T-helper 22 cell (primary cell): ENCODE measurements around the gene RARRES1.

Experiments used
- DNase-seq: peaks from one replicate; pipeline ENCODE4 v3.0.0-alpha.2; 2020; ENCODE audit warnings: low read depth

The RARRES1 gene

DNA sequence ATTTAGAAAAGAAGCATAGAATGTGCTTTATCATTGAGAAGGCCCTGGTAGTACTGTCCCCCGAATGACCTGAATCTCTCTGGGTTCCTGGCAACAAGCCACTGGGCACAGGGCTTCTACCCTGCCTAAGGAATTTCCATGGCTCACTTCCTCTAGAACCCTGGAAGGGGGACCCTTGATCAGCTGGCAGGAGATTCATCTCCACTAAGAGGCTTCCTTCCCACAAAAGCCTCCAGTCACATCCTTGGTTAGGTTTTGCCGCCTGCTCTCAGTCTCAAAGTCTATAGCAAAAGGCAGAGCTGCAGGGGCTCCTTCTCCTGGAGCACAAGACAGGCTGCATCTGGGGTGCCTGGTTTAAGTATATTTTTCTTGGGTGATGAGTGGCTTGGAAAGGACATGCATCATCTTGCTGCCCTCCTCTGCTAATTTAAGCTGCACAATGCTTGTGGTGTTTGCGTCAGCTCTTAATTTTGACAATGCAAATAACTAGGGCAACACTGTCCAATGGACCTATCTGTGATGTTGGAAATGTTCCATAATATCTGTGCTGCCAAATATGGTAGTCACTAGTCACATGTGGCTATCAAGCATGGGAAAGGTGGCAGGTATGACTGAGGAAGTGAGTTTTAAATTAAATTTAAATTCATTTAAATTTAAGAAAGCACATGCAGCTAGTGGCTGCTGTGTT is 33.4 kb upstream of the RARRES1 start:
- no peak for DNase-seq

DNA sequence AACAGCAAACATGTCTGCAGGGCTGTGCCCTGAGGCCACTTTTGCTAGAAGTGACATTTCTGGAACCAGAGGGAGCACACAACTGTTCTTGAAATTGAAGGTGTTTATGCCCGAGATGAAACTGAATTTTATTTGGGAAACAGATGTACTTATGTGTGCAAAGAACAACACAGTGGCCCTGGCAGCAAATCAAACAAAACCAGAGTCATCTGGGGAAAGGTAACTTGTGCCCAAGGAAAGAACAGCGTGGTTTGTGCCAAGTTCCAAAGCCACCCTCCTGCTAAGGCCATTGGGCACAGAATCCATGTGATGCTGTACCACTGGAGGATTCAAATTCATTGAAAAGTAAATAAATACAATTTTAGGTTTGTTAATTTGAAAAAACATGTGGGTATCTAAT is 31.2 kb upstream of the RARRES1 start:
- no peak for DNase-seq

DNA sequence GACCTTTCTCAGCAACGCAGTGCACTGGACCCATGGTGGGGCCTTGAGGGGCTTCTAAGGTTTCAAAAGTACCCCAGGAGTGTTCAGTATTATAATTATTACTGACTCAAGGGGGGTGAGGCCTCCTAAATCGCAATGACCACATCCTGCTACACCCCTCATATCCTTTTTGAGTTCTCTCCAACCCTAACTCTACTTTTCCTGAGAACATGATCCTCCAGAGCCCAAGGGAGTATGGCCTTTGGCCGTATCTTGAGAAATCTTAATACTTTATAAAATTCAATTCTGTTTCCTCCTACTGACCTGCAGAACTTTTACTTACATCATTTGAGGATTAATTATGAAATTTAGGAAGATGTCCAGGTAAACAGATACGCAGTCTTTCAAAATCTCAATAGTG is 30.4 kb upstream of the RARRES1 start:
- no peak for DNase-seq

DNA sequence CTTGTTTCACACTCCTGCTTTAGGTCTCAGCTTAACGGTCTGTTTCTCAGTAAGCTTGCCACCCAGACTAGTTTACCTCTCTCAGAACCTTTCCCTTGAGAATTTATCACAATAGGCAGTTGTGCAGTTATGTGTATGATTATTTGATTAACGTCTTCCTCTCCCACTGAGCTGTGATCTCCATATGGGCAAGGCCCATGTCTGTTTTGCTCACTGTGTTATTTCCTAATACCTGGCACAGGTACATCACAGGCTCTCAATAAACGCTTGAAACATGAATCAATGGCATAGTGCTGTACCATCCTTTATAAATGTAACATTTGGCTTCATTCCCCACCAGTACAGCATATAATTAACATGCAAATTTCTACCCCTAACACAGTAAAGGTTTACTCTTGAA is 29.1 kb upstream of the RARRES1 start:
- DNase-seq, result no peak

DNA sequence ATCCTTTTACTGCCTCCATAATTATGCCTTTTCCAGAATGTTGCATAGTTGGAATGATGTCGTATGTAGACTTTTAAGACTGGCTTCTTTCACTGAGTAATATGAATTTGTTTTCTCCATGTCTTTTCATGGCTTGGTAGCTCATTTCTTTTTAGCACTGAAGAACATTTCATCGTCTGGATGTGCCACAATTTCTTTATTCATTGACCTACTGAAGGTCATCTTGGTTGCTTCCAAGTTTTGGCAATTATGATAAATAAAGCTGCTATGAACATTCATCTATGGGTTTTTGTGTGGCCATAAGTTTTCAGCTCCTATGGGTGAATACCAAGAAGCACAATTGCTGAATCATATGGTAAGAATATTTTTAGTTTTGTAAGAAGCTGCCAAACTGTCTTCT is 23.2 kb upstream of the RARRES1 start:
- DNase-seq, result no peak

DNA sequence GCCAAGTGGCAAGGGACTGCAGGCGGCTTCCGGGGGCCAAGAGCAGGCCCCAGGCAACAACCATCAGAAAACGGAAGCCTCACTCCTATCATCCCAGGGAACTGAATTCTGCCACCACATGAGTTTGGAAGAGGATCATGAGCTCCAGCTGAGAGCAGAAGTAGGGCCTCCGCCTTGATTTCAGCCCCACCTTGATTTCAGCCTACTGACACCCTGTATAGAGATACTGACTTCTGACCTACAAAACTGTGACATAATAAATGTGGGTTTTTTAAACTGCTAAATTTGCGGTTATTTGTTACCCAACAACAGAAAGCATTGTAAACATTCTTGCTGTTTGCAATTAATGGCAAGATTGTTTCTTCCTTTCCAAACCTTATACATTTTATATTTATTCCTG is 21.6 kb upstream of the RARRES1 start:
- DNase-seq, result no peak

DNA sequence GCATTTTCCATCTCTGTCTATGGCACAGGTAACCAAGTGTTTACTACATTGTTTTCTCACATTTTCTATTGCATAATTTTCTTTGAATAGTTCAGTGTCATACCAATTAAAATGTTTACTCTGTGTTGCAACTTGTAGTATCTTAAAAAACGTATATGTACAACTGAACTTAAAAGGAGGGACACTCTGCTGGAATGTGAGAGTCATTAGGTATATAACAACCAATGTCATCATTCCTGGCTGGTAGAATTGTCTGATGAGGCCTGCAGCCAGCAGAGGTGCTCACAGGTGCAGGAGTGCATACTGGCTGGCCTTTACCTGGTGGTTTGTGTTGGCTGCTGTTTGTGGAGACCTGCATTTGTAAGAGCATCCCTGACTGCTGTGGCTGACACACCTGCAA is 19.1 kb upstream of the RARRES1 start:
- no peak for DNase-seq

DNA sequence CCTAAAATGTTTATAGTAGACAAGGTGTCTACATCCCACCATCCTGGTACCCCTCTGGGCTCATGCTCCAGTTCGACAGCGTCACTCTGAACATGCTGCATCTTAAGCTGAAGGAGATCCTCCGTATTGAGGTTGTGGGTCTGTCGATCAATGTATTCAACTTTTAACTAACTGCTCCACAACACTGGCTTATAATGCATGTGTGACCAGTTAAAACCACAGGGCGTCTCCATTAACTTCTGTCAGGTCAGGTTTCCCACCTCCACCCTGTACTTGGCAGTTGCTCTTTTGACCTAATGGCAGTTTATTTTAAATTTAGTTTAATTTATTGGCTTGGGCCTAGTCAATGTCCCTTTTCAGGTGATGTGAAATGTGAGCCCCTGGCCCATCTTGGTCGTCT is 17.8 kb upstream of the RARRES1 start:
- DNase-seq, result no peak

DNA sequence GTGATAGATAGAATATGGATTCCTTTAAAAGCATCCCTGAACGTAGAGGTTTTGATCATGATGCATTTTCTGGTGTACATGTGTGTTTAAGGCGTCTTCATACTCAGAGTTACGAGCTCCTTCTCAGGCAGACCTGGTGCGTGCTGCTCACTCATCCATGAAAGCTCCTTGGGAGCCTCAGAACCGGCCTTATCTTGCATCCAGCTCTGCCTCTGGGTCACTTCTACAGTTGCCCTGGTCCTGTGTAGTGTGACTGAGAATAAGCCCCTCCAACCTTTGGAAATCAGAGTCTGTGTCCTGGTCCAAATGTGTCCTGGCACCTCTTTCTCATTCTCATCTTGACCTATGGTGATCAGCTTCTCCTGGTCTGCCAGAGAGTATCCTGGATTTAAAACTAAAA is 17.3 kb upstream of the RARRES1 start:
- DNase-seq, result no peak

DNA sequence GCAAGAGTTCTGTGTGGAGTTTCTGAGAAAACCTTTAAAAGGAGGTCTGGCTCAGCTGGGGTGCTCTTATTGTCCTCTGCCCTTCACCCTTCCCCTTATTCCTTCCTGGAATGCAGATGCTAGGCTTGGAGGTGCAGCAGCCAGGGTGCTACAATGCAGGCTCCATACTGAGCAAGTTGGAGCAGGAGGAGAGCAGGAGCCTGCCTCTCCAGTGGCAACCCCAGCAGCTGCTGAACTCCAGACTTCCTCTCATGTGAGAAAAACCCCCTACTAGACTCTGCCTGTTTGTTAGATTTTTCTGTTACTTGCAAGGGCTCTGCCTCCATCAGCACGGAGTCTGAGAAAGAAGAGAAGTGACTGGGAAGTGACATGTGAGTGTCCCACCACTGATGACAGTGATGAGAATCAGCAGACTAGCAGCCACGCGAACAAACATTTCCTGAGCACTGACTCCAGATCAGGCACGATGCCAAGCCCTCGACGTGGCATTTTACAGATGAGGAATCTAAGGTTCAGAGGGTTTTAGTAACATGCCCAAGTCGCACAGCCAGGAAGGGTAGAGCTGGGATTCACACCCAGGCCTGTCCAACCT is 16.1 kb upstream of the RARRES1 start:
- no peak for DNase-seq

DNA sequence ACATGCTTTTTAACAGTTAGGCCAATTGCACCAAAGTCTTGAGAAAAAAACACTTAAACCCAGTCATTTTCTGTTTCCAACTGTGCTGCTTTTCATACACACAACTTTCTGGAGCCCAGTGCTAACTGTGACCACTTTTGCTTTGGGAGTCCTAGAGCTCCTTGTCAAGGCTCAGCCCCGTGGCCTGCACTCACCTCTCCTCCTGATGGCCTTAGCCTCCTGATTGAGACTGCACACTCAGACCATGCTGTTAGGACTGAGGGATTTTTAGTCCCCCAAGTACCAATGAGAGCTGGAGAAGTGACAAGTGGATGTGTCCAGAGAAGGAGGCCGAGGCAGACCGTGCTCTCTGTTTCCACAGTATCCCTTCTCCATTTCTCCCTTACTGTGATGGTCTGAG is 15.2 kb upstream of the RARRES1 start:
- DNase-seq, result no peak

DNA sequence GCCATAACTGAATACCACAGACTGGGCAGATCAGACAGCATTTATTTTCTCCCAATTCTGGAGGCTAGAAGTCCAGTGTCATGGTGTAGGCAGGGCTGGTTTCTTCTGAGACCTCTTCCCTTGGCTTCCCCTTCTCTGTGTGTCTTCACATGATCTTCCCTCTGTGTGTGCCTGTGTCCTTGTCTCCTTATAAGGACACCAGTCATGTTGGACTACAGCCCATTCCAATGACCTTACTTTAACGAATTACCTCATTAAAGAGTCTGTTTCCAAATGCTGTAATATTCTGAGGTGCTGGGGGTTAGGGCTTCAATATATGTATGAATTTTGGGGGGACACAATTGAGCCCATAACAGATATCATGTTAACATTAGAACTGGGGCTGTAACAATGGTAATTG is 13.3 kb upstream of the RARRES1 start:
- DNase-seq, result no peak

DNA sequence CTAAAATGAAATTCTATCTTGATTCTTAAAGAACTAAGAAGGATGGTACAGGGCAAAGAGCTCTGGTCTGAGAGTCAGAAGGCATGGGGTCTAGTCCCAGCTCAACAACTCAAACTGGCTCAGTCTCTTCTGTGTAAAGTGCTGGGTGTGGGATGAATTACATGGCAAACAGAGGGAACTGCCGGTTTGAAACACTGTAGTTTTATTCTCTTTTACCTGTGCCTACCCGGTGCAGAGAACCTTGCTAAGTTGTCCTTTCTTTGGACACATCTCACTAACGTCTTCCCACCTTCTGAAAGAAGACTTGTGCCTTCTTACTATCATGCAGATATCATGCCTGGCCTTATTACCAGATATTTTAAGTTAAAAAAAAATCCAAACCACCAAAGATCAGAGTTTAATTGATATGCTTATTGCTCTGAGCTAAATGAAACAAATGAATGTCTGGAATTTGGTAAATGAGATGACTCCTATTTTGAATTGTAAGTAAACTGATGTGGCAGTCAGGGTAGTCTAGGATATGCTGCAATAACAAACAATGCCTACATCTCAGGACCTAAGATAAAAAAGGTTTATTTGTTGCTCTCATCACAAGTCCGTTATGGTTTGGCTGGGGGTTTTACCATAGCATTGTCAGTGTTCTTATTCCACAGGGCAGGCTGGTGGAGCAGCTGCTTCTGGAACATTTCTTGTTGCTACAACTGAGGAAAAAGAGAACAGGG is 12.5 kb upstream of the RARRES1 start:
- no peak for DNase-seq

DNA sequence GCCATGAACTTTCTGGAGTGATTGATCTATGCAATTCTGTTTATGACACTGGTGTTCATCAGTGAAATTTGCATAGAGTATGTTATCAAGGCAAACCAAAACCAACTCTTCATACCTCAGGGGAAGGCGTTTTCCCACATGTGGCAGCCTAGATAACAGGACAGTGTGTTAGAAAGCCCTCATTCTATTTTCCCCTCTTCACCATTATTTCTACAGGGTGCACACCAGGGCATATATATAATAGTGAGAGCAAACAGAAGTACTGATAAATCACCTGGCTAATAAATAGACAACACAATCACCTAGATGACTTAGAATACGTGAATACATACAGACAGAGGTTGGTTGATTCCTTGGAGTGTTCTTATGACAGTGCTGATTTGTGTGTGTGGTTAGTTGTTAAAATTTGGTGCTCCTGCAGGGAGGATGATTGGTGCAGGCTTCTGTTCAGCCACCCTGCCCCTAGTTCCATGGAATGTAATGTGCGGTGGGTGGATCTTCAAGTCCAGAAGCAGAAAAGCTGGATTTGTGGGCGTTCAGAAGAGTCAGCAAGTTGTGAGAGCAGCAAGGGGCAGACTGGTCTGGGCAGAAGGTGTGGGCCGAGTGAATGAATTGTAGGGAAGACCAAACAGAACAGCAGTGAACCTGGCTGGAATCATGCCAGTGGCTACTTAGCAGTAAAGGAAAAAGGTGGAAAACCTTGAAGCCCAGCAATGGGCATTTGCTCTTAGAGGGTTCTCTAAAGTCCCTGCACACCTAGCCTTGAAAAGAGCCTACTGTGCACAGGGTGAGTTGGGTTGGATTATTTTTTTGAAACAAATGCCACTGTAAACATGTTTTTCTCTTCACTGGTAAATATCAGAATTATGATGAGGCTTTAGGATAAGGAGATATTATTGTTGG is 11.7 kb upstream of the RARRES1 start:
- DNase-seq, result no peak

DNA sequence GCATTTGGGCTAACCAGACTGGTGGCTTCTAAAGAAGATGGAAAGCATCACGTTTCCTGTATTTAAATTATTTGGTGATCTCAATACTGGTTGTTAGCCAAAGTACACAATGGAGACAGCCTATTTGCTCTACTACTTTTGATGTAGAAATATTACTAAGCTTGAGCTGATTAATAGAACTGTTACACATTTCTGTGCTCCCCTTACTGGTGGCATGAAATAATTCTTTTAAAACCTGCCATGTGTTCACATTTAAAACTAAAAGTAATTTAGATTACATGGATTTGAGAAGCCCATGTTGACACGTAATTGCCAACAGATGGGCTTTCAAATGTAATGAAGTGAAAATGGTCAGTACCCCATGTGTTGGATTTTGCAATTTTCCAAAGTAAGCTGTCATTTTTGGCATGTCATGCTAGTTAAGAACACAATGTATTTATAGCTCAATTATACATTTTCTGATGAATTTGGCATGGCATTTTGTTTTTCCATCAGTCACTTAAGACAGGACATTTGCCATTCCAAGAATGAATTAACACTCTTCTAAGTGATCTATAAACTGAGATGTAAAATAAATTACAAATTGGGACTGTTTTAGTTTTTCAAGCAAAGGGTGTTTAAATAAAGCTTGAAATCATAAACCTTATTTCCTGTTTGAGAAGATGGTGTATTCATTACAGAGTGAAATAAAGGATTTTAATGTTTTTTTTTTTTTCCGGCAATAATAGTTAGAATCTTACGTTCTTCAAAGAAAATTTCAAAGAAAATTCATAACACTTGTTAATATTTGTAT is 10.8 kb upstream of the RARRES1 start:
- DNase-seq, result no peak

DNA sequence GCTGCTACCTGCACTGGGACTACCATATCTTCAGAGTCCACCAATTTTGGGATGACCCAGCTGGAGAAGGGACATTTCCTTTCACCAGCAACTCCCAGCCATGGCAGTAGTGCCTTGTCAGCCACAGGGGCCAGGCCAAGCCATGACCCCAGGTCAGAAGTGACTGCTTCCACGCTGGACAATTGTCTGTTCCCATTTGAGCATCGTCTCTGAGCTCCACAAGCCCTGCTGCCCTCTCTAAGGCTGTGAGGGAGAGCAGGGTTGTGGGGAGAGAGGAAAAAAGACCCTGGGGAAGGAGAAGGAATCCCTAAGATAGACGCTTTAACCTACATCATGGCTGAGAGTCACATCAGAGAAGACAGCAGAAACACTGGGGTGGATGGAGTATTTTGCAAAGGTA is 7.4 kb upstream of the RARRES1 start:
- no peak for DNase-seq

DNA sequence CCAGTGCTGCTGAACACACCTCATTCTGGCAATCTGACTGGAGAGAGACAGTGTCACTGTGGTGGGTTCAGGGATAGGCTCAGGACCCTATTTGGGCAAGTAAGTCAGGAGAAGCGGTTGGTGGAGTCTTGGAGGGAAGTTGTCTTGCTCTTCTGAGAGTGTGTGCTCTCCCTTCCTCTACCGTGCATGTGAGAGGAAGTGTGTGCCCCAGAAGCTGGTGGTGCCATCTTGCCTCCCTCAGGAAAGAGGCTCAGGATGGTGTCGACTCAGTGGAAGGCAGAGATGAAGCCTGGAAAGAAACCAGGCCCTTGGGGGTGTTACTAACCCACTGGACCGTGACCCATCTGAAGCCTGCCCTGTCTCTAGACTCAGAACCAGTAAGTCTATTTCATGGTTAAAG is 6.8 kb upstream of the RARRES1 start:
- DNase-seq, result no peak

DNA sequence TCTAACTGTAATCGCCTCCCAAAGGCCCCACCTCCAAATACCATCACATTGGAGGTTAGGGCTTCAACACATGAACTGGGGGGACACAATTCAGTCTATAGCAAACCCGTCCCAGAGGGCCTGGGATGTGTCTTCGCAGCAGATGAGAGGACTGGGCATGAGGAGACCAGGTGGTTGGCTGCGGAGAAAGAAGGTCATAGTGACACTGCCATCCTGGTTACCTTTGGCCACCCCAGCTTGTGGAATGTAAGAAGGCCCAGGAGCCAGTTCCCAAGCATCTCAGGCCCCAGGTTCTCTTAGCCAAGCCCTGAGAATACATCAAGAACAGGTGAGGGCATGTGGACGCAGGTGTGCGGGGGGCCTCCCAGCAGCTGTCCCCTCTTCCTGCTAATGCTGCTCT is 6.4 kb upstream of the RARRES1 start:
- DNase-seq, result no peak

DNA sequence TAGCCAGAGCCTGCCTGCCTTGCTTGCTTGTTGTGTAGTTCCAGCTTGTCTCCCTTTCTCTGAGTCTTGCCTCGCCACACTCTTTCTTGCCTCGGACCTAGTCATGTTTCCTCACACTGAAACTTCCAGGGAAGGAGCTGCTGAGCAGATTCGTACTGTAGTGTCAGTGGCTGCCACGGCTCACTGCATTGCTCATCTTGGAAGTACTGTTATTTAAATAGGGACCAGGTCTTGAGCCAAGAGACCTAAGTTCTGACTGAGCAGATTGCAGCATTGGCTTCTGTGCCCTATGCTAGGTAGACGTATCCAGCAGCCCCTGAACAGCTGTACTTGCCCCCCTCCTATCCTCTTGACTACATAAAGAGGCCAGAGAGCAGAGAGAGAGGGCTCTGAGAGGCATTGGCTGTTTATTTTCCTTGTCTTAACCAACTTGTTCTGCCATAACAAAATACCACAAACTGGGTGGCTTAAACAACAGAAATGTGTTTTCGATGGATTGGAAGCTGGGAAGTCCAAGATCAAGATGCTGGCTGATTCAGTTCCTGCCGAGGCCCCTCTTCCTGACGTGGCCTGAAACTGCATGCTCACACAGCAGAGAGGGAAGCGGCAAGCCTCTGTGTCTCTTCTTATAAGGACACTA is 5.8 kb upstream of the RARRES1 start:
- no peak for DNase-seq

DNA sequence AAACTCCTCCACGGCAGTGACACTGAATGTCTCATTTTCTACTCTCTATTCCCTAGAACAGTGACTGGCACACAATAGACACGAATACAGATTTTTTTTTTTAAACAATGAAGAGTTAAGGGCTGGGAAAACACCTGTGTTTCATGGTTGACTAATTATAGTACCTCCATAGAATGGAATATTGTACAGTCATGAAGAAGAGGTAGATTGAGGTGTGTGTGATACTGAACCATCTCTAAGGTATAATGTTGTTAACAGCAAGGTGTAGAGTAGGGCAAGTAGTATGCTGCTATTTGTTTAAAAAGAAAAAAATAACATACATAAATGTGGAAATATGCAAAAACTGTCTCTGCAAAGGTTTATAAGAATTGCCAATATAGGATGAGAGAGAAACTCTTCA is 5.2 kb upstream of the RARRES1 start:
- DNase-seq, result no peak

DNA sequence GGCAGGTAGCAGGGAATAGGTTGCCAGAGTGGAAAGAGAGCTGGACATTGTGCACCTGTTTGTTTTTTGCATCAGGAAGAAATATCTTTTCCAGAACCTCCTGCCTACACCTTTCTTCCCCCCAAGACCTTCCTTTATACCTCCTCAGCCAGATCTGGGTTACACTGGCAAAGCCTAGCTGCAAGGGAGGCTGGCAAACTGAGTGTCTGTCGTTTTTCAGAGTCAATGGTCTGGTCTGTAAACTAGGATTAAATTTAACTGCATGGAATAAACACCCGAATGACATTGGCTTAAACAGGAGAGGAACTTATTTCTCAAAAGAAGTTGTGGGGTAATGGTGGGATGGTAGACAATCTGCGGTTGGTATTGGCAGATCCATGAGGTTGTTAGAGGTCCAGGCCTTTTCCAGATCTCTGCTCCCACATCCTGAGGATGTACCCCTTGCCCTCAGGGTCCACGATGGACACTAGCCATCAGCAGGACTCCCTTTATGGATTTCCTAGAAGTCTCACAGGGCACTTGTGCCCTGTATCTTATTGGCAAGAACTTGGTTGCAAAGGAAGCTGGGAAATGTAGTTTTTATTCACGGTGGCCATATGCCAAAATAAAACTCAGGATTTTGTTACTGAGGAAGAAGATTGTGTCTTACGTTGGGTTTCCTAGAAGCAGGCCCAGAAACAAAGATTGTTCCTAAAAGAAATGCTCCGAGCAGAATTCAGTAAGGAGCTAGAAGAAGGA is 3.2 kb upstream of the RARRES1 start:
- no peak for DNase-seq
